Peyer's patch (tissue), 4 donors: ENCODE results near the gene GPRC5A. TPM values are rescaled to one million over a fixed set of nuclear protein-coding genes. Genes with fewer than 3 reads are reported as not detected.

ENCODE experiments used
- DNase-seq, 3 donors: peaks; one replicate each; pipeline ENCODE4 v3.0.0-alpha.2; 2017 to 2019
- H3K27ac ChIP-seq, 4 donors: fragments of 200-600 bp; sonication (generic); one replicate each; pipeline ENCODE4 v1.5.1; 2016 to 2019
- H3K27me3 ChIP-seq, 2 donors: fragments of 200-600 bp; sonication (generic); one replicate each; pipeline ENCODE4 v1.5.1; 2019
- H3K36me3 ChIP-seq, 3 donors: fragments of 200-600 bp; sonication (generic); one replicate each; pipeline ENCODE4 v1.5.1; 2016 to 2019
- H3K4me1 ChIP-seq, 4 donors: fragments of 200-600 bp; sonication (generic); one replicate each; pipeline ENCODE4 v1.5.1; 2016 to 2019
- H3K4me3 ChIP-seq, 4 donors: fragments of 200-600 bp; sonication (generic); 1 replicate in 3 of 4; 2 replicates in 1 of 4; pipeline ENCODE4 v1.5.1; 2016 to 2019; ENCODE audit warnings: mild to moderate bottlenecking in 1 of 4
- H3K9me3 ChIP-seq, 4 donors: fragments of 200-600 bp; sonication (generic); one replicate each; pipeline ENCODE4 v1.5.1; 2016 to 2019; ENCODE audit warnings: mild to moderate bottlenecking in 1 of 4
- POLR2A ChIP-seq, 2 donors: fragments of 450-650 bp; IDR thresholded peaks; one replicate each; pipeline ENCODE4 v1.5.1; 2017; ENCODE audit warnings: antibody characterized with exemption in 2 of 2, mild to moderate bottlenecking in 2 of 2, moderate library complexity in 2 of 2
- total RNA-seq, 4 donors: library from RNA; depleted of rRNA; stranded (reverse); fragments of >200 nt; gene quantifications; one replicate each; pipeline ENCODE4 v1.1.0, GENCODE V29; 2016
- TF ChIP-seq, protein P1 (sequence below), 6 experiments: fragments of 450-650 bp in 4 of 6; fragments of 200-600 bp in 2 of 6; sonication (generic) in 1 of 6; IDR thresholded peaks; one replicate each; pipeline ENCODE4 v1.5.1; 2017 to 2019; ENCODE audit warnings: antibody characterized with exemption in 6 of 6, mild to moderate bottlenecking in 3 of 6, moderate library complexity in 1 of 6

Gene GPRC5A
- total RNA-seq, 4 donors from 2014 or later: 16.5 to 106 (median 91.1) TPM

DNA sequence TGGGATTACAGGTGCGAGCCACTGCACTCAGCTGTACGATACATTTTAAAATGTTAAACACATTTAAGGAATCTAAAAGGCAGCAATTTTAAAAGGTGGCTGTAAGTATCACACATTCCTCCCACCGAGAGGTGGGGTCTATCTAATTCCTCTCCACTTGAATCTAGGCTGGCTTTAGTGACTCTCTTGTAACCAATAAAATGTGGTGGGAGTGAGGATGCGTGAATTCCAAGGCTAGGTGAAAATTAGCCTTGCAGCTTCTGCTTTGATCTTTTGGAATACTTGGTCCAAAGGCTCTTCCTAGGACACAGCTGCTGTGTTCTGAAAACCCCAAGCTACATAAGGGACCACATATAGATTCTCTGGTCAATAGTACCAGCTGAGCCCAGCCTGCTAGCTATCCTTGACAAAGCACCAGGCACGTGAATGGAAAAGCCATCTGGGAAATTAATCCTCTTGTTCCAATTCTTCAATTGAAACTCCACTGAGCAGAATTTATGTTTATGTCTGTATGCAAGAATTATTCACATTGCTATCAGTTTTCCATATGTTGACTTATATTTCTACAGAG lies 69.4 kb downstream of the GPRC5A start:
- Histone ChIP-seq H3K9me3 (no peaks in the 10 kb centered on the region), H3K4me3 (no peak overlapping the region), H3K4me1 (no peaks in the 10 kb centered on the region), H3K27me3 (no peaks in the 10 kb centered on the region), H3K27ac (no peak overlapping the region), H3K36me3 (no peaks in the 10 kb centered on the region)
- no peak for DNase-seq
- TF ChIP-seq POLR2A (IDR thresholded peaks at IDR 0.05): no peak
- TF ChIP-seq, protein P1, sequence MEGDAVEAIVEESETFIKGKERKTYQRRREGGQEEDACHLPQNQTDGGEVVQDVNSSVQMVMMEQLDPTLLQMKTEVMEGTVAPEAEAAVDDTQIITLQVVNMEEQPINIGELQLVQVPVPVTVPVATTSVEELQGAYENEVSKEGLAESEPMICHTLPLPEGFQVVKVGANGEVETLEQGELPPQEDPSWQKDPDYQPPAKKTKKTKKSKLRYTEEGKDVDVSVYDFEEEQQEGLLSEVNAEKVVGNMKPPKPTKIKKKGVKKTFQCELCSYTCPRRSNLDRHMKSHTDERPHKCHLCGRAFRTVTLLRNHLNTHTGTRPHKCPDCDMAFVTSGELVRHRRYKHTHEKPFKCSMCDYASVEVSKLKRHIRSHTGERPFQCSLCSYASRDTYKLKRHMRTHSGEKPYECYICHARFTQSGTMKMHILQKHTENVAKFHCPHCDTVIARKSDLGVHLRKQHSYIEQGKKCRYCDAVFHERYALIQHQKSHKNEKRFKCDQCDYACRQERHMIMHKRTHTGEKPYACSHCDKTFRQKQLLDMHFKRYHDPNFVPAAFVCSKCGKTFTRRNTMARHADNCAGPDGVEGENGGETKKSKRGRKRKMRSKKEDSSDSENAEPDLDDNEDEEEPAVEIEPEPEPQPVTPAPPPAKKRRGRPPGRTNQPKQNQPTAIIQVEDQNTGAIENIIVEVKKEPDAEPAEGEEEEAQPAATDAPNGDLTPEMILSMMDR (IDR thresholded peaks at IDR 0.05): no peak

DNA sequence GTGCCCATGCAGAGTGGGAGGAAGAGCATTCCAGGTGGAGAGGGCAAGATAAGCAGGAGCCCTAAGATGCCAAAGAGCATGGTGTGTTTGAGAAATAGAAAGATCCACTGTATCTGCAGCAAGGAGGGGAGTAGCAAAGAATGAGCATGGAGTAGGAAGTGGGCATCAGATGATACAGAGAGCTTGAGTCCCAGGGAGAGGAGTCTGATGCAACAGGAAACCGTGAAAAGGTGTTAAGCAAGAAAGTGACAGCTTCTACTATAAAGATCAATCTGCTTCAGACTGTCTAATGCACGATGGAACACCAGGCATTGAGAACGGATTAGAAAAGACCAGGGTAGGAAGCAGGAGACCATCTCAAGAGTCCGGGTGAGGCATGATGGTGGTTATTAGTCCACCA lies 72.9 kb downstream of the GPRC5A start:
- DNase-seq: no peak
- H3K9me3 ChIP-seq: no peaks in the 10 kb centered on the region
- H3K4me1 ChIP-seq: no peaks in the 10 kb centered on the region
- no peak overlapping the region for H3K27ac ChIP-seq
- H3K36me3 ChIP-seq: peaks cover 0 to 8% (median 0%) of the 10 kb centered on the region in 3 donors
- no peaks in the 10 kb centered on the region for H3K27me3 ChIP-seq
- TF ChIP-seq, protein P1 (IDR thresholded peaks at IDR 0.05): no peak
- TF ChIP-seq POLR2A (IDR thresholded peaks at IDR 0.05): no peak
- no peak overlapping the region for H3K4me3 ChIP-seq

- Histone ChIP-seq H3K27ac (no peak overlapping the region), H3K9me3 (no peaks in the 10 kb centered on the region), H3K4me1 (no peaks in the 10 kb centered on the region), H3K36me3 (peaks cover 0 to 19% (median 0%) of the 10 kb centered on the region in 3 donors), H3K4me3 (no peak overlapping the region), H3K27me3 (no peaks in the 10 kb centered on the region)
- TF ChIP-seq POLR2A (IDR thresholded peaks at IDR 0.05): no peak
- TF ChIP-seq, protein P1 (IDR thresholded peaks at IDR 0.05): no peak
- DNase-seq: no peak
These were observed 74.5 kb downstream of the GPRC5A start for GRCh38 chr12:12965836-12966235.

Other genes with a start within 250 kb of the GPRC5A start
- 1 to 10 TPM in 1 of 4 donors, under 1 TPM in 1, not detected in 2; 0.54 to 1.2 TPM for gene GPR19, start 195.4 kb upstream of the GPRC5A start, total RNA-seq
- 10 to 100 TPM; 37.7 to 66.0 (median 48.1) TPM for gene CDKN1B, start 174.2 kb upstream of the GPRC5A start, total RNA-seq
- 10 to 100 TPM in 1 of 4 donors, 1 to 10 TPM in 3; 2.3 to 14.9 (median 5.6) TPM for gene APOLD1, start 105.9 kb upstream of the GPRC5A start, total RNA-seq
- 10 to 100 TPM; 23.5 to 39.9 (median 33.1) TPM for gene DDX47, start 78.2 kb upstream of the GPRC5A start, total RNA-seq
- 1 to 10 TPM in 1 of 4 donors, not detected in 3; 1.3 TPM for gene GPRC5D, start 60.6 kb downstream of the GPRC5A start, total RNA-seq
- 100 to 1,000 TPM in 3 of 4 donors, 10 to 100 TPM in 1; 68.5 to 196 (median 184) TPM for gene HEBP1, start 108.7 kb downstream of the GPRC5A start, total RNA-seq
- gene FAM234B, start 152.8 kb downstream of the GPRC5A start, total RNA-seq: 1 to 10 TPM; 6.5 to 9.1 (median 7.2) TPM
- gene GSG1, start 212.1 kb downstream of the GPRC5A start, total RNA-seq: 1 to 10 TPM in 1 of 4 donors, not detected in 3; 1.1 TPM